ENCODE measurements around the gene FRMD5. TPM values are rescaled to one million over a fixed set of nuclear protein-coding genes. Genes with fewer than 3 reads are reported as not detected.

Gene FRMD5
- total and polyA plus RNA-seq, 2 experiments from 2014 or later: 5.9 to 10.1 TPM

GRCh38 chr15:43974852-43975251, 220.2 kb downstream of the FRMD5 start:
- no peak for ATAC-seq
- 0 out of 2 replicates have a peak, but pooled peaks cover 4% of the 10 kb centered on the region for H3K79me2 ChIP-seq (replicated peaks; ENCODE audit: insufficient read depth)
- DNase-seq (ENCODE audit: low spot score): no peak
- no peaks in the 10 kb centered on the region for H3K27me3 ChIP-seq (ENCODE audit: insufficient read depth)
- peaks cover 24% of the 10 kb centered on the region for H3K4me1 Mint-ChIP-seq
- no peak overlapping the region for H3K27ac Mint-ChIP-seq
- H3K4me3 Mint-ChIP-seq: no peak overlapping the region
- no peak for TF ChIP-seq CTCF (conservative IDR thresholded peaks at IDR 0.05; ENCODE audit: low read depth in 2 of 2)
- no peaks in the 10 kb centered on the region for H3F3A ChIP-seq (replicated peaks; ENCODE audit: low read depth)
- no peaks in the 10 kb centered on the region for H3K27me3 Mint-ChIP-seq (ENCODE audit: insufficient read depth, low read depth, poor library complexity)
- H3K9me2 ChIP-seq (ENCODE audit: insufficient read depth): no peaks in the 10 kb centered on the region
- 0 out of 3 replicates have a peak, but pooled peaks cover 3% of the 10 kb centered on the region for H3K9me3 Mint-ChIP-seq
- peaks cover 12% of the 10 kb centered on the region; the same call in 1 of the 2 replicates for H3K4me1 ChIP-seq (ENCODE audit: insufficient read depth)
- no peaks in the 10 kb centered on the region for H3K36me3 ChIP-seq (ENCODE audit: insufficient read depth)
- no peaks in the 10 kb centered on the region for H4K20me1 ChIP-seq (replicated peaks; ENCODE audit: insufficient read depth)
- H3K36me3 Mint-ChIP-seq (ENCODE audit: low read depth): no peaks in the 10 kb centered on the region
- H3K27ac ChIP-seq (ENCODE audit: low read depth): no peak overlapping the region
- H3K4me2 ChIP-seq: no peak overlapping the region
- no peak overlapping the region for H3K4me3 ChIP-seq
- H2AFZ ChIP-seq: no peak overlapping the region

- ATAC-seq (no peak), DNase-seq (ENCODE audit: low spot score) (no peak)
- Histone ChIP-seq H3K9me2 (ENCODE audit: insufficient read depth) (no peaks in the 10 kb centered on the region), H3K27ac (ENCODE audit: low read depth) (peak overlapping the region; percentile 21; the same call in 1 of the 2 replicates), H3K79me2 (replicated peaks; ENCODE audit: insufficient read depth) (0 out of 2 replicates have a peak, but pooled peaks cover 1% of the 10 kb centered on the region), H3K36me3 (ENCODE audit: insufficient read depth) (no peaks in the 10 kb centered on the region), H3F3A (replicated peaks; ENCODE audit: low read depth) (no peaks in the 10 kb centered on the region), H2AFZ (no peak overlapping the region), H3K27me3 (ENCODE audit: insufficient read depth) (no peaks in the 10 kb centered on the region), H3K4me2 (no peak overlapping the region), H3K4me1 (ENCODE audit: insufficient read depth) (no peaks in the 10 kb centered on the region), H4K20me1 (replicated peaks; ENCODE audit: insufficient read depth) (no peaks in the 10 kb centered on the region), H3K4me3 (no peak overlapping the region)
- H3K4me3 Mint-ChIP-seq: no peak overlapping the region
- H3K9me3 Mint-ChIP-seq: no peaks in the 10 kb centered on the region
- peaks cover 7% of the 10 kb centered on the region for H3K4me1 Mint-ChIP-seq
- H3K27me3 Mint-ChIP-seq (ENCODE audit: insufficient read depth, low read depth, poor library complexity): peaks cover 2% of the 10 kb centered on the region
- H3K27ac Mint-ChIP-seq: no peak overlapping the region
- no peaks in the 10 kb centered on the region for H3K36me3 Mint-ChIP-seq (ENCODE audit: low read depth)
- TF ChIP-seq CREB1 (CRISPR knock-in tag; IDR thresholded peaks at IDR 0.05; ENCODE audit: low read depth) (no peak), ZNF462 (CRISPR knock-in tag; IDR thresholded peaks at IDR 0.05) (no peak), ETS1 (IDR thresholded peaks at IDR 0.05) (no peak), EZH2phosphoT487 (IDR thresholded peaks at IDR 0.05; ENCODE audit: unreplicated experiment) (no peak), POLR2AphosphoS5 (IDR thresholded peaks at IDR 0.05; ENCODE audit: low read depth) (no peak), EZH2 (IDR thresholded peaks at IDR 0.05; ENCODE audit: low read depth, unreplicated experiment) (no peak), JUNB (IDR thresholded peaks at IDR 0.05; ENCODE audit: unreplicated experiment) (no peak), ZNF331 (CRISPR knock-in tag; IDR thresholded peaks at IDR 0.05; ENCODE audit: low read depth) (no peak), NANOG (IDR thresholded peaks at IDR 0.05; ENCODE audit: borderline replicate concordance) (no peak), CTCF (conservative IDR thresholded peaks at IDR 0.05; ENCODE audit: low read depth in 2 of 2) (no peak)
Observed at GRCh38 chr15:43969802-43970375, 225.2 kb downstream of the FRMD5 start.

Measured in GM23338 (cell line).